Fibroblast of the aortic adventitia (primary cell): Measurements from ENCODE around the gene GRAMD1B. TPM values are rescaled to one million over a fixed set of nuclear protein-coding genes. Genes with fewer than 3 reads are reported as not detected.

Experiments used
- DNase-seq: peaks from one replicate; pipeline ENCODE4 v3.0.0-alpha.2; 2010; ENCODE audit warnings: low read depth
- H3K4me3 ChIP-seq: 2 replicates; pipeline ENCODE4 v1.5.1; 2011; ENCODE audit warnings: low read depth, mild to moderate bottlenecking, control low read depth, low read length, moderate library complexity
- total RNA-seq: library from RNA; depleted of rRNA; stranded (reverse); fragments of >200 nt; gene quantifications from 2 replicates; pipeline ENCODE4 v1.2.3, GENCODE V29; 2012; ENCODE audit warnings: low replicate concordance
- TF ChIP-seq, protein P1 (sequence below): IDR thresholded peaks from 2 replicates; pipeline ENCODE4 v1.5.1; 2011; ENCODE audit warnings: mild to moderate bottlenecking, low read length, control low read depth, inconsistent platforms; ENCODE audit not compliant: insufficient read depth

Gene GRAMD1B
- total RNA-seq, 1 donor, result 11.0 TPM

DNA sequence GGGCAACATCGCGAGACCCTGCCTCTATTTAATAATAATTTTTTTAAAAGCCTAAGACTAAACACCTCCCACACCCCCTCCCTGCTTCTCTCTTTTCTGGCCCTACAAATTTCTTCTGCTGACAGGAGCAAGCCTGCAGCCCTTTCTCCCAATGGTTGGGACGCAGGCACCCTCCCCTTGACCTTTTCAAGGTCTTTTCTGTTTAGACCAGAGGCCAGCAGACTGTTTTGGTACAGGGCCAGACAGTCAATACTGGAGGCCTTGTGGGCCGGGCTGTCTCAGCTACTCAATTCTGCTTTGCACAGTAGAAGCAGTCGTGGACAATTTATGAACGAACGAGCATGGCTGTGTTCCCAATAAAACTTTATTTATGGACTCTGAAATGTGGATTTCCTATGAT, 132.1 kb downstream of the GRAMD1B start:
- H3K4me3 ChIP-seq, result no peak overlapping the region
- no peak for DNase-seq
- TF ChIP-seq, protein P1, sequence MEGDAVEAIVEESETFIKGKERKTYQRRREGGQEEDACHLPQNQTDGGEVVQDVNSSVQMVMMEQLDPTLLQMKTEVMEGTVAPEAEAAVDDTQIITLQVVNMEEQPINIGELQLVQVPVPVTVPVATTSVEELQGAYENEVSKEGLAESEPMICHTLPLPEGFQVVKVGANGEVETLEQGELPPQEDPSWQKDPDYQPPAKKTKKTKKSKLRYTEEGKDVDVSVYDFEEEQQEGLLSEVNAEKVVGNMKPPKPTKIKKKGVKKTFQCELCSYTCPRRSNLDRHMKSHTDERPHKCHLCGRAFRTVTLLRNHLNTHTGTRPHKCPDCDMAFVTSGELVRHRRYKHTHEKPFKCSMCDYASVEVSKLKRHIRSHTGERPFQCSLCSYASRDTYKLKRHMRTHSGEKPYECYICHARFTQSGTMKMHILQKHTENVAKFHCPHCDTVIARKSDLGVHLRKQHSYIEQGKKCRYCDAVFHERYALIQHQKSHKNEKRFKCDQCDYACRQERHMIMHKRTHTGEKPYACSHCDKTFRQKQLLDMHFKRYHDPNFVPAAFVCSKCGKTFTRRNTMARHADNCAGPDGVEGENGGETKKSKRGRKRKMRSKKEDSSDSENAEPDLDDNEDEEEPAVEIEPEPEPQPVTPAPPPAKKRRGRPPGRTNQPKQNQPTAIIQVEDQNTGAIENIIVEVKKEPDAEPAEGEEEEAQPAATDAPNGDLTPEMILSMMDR, result no peak

DNA sequence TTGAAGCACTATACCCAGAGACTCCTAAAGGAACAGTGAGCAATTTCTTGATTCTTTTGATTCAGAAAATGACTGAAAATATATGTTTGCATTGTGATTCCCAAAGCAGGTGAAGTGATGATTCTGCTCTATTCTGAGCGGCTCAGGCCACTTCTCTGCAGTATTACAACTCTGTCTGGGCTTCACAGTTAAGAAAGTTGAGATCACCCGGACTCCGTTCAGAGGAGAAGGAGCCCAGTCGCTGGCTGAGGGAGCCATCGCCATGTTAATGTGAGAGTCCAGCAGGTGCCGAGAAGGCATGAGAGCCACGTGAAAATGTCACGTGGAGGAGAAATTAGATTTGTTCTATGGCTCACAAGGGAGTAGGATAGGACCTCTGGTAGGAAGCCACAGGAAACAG, 132.8 kb downstream of the GRAMD1B start:
- DNase-seq, result no peak
- TF ChIP-seq, protein P1, result no peak
- no peak overlapping the region for H3K4me3 ChIP-seq

DNA sequence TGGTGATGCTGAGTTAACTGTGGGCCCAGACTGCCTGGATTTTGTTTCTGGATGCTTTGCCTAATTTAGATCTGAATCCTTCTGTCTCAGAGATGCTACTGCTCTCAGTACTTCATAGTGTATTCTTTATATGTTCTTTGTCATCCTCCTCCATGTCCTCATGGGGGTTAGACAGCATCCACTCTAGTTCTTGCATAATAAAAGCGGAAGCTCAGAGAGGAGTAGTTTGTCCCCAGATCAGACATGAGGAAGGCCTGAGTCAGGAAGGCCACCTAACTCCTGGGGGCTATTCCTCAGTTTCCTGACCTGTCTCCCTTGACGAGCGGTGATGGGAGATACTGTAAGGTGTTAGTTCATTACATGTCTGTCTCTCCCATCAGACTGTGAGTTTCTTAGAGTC, 134.2 kb downstream of the GRAMD1B start:
- H3K4me3 ChIP-seq, result no peak overlapping the region
- TF ChIP-seq, protein P1, result no peak
- DNase-seq, result no peak

DNA sequence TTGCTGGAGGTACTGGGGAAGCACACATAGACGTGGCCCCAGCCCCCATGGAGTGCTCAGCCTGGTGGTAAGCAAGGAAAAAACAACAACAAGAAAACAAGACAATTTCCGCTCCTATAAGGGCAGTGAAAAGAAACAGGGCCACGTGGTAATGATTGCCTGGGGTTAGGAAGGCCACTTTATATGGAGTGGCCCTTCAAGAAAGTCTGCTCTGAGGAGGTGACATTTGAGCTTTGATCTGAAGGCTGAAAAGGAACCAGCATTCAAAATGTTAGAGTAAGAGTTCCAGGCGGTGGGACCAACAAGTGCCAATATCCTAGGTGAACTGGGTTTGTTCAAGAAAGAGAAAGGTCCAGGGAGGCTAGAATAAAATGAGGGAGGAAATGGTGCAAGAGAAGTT, 136.8 kb downstream of the GRAMD1B start:
- TF ChIP-seq, protein P1, result no peak
- H3K4me3 ChIP-seq, result no peak overlapping the region
- DNase-seq, result no peak

DNA sequence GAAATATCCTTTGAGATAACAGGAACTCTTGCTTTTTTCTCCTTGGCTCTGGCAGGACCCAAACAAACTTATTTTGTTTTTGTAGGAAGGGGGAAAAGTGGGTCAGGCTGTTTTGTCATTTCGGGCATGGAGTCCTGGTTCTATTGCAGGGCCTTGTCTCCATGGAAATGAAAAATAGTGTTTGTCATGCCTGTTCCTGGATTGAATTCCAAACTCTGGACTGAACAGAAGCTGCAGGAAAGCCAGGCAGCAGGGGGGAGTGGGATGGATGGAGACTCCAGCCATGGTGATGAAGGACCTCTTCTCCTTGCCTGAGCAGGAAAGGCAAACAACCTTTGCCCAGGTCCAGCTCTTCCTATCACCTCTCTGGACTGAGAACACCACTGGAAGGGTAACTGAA, 137.4 kb downstream of the GRAMD1B start:
- no peak overlapping the region for H3K4me3 ChIP-seq
- no peak for DNase-seq
- TF ChIP-seq, protein P1, result no peak

DNA sequence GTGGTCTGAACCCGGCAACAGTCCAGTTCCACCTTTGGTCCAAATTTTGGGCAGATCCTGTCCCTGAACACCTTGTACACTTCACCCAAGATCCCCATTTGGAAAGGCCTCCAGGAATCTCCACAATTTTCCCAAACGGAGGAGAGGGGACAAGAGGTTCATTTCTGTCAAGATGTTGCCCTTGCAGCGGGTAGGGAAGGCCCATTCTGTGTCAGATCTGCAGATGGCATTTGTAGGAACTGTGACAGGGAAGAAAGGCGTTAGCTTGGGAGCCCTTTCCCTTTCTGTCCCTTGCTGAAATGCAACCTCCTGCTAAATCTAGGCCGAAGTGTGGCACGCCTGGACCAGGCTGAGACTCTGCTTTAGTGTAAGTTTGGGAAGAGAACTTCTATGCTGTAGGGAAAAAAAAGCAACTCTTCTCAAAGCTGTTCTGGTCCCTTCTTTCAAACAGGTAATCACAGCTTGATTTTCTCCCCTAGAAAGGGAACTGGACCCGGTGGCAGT, 138.3 kb downstream of the GRAMD1B start:
- TF ChIP-seq, protein P1, result no peak
- DNase-seq, result no peak
- no peak overlapping the region for H3K4me3 ChIP-seq

DNA sequence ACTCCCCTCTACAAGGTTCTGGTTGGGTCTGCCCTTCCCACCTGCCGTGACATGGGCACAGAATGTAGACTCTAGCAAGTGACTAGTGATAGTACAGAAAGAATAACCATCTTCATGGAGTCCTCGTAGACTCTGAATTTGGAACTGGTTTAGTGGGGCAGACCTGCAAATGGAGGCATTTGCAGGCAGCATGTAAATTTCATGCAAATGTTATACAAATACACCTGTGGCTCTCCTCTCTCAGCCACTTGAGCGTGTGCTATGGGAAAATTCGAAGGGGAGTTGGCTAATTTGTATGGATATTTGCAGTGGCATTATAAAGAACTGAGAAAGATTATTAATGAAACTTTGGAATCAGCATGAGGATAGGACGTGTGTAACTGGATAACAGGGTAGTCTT, 139.3 kb downstream of the GRAMD1B start:
- DNase-seq, result no peak
- TF ChIP-seq, protein P1, result no peak
- H3K4me3 ChIP-seq, result no peak overlapping the region
